Keratinocyte (primary cell): ENCODE data around the gene ADARB2. TPM values are rescaled to one million over a fixed set of nuclear protein-coding genes. Genes with fewer than 3 reads are reported as not detected.

Source experiments
- DNase-seq: peaks from one replicate; pipeline ENCODE4 v3.0.0-alpha.2; 2011; ENCODE audit warnings: low read depth, missing footprints, low spot score
- FAIRE-seq: peaks from 2 replicates; lab custom pipeline; 2011; peaks lifted over from hg19 to GRCh38; lab: Jason Lieb, UNC
- H2AFZ ChIP-seq: 2 replicates; pipeline ENCODE4 v1.6.0; 2012; ENCODE audit warnings: low read length, control low read depth, inconsistent platforms; ENCODE audit not compliant: control insufficient read depth
- H3K27ac ChIP-seq: 2 replicates; pipeline ENCODE4 v1.5.1; 2011; ENCODE audit warnings: low read length; ENCODE audit not compliant: control insufficient read depth, insufficient read depth
- H3K27me3 ChIP-seq: 3 replicates; pipeline ENCODE4 v1.6.0; 2011; ENCODE audit warnings: low read length; ENCODE audit not compliant: control insufficient read depth, insufficient read depth; ENCODE audit errors: extremely low read depth
- H3K36me3 ChIP-seq, 2 experiments: 2 replicates in 1 of 2; 3 replicates in 1 of 2; pipeline ENCODE4 v1.5.1; 2011; ENCODE audit warnings: low read length in 2 of 2, mild to moderate bottlenecking in 1 of 2; ENCODE audit not compliant: control insufficient read depth in 2 of 2, insufficient read depth in 2 of 2; ENCODE audit errors: extremely low read depth in 1 of 2
- H3K4me1 ChIP-seq: 3 replicates; pipeline ENCODE4 v1.5.1; 2011; ENCODE audit warnings: low read length; ENCODE audit not compliant: control insufficient read depth, insufficient read depth; ENCODE audit errors: extremely low read depth
- H3K4me2 ChIP-seq: 3 replicates; pipeline ENCODE4 v1.6.0; 2011; ENCODE audit warnings: low read depth, low read length; ENCODE audit not compliant: control insufficient read depth, insufficient read depth; ENCODE audit errors: extremely low read depth
- H3K4me3 ChIP-seq, 3 experiments: fragments of 200-600 bp in 1 of 3; sonication (generic) in 1 of 3; 2 replicates in 2 of 3; 3 replicates in 1 of 3; pipeline ENCODE4 v1.5.1; 2011 to 2016; ENCODE audit warnings: low read length in 3 of 3, mild to moderate bottlenecking in 3 of 3, control low read depth in 2 of 3, inconsistent platforms in 1 of 3, low read depth in 1 of 3, mixed read lengths in 1 of 3, mixed run types in 1 of 3, moderate library complexity in 1 of 3; ENCODE audit not compliant: control insufficient read depth in 2 of 3, insufficient read depth in 2 of 3; ENCODE audit errors: extremely low read depth in 1 of 3
- H3K79me2 ChIP-seq: 2 replicates; pipeline ENCODE4 v1.6.0; 2012; ENCODE audit warnings: low read length; ENCODE audit not compliant: control insufficient read depth, insufficient read depth
- H3K9ac ChIP-seq: 3 replicates; pipeline ENCODE4 v1.6.0; 2011; ENCODE audit warnings: low read length; ENCODE audit not compliant: control insufficient read depth, insufficient read depth; ENCODE audit errors: extremely low read depth
- H3K9me1 ChIP-seq: 3 replicates; pipeline ENCODE4 v1.6.0; 2011; ENCODE audit warnings: low read length; ENCODE audit not compliant: control insufficient read depth, insufficient read depth; ENCODE audit errors: extremely low read depth
- H3K9me3 ChIP-seq: 2 replicates; pipeline ENCODE4 v1.5.1; 2012; ENCODE audit warnings: low read depth, low read length; ENCODE audit not compliant: control insufficient read depth
- H4K20me1 ChIP-seq: 3 replicates; pipeline ENCODE4 v1.6.0; 2011; ENCODE audit warnings: low read length; ENCODE audit not compliant: control insufficient read depth, insufficient read depth; ENCODE audit errors: extremely low read depth
- EZH2 ChIP-seq: IDR thresholded peaks from one replicate; pipeline ENCODE4 v1.6.1; 2012; ENCODE audit warnings: inconsistent platforms, mild to moderate bottlenecking, low read length, moderate library complexity
- dilution Hi-C: fragments of 300-500 bp; cut with MboI; formaldehyde crosslinking; loops from one replicate; pipeline ENCODE4 v1.7.0; 2020; ENCODE audit warnings: low sequenced_read_pairs; ENCODE audit not compliant: extremely low pct_ligation_motif_present
- polyA plus RNA-seq, 5 experiments: library from polyadenylated mRNA; depleted of rRNA in 3 of 5; stranded (reverse) in 3 of 5; stranded (forward) in 1 of 5; unstranded in 1 of 5; fragments of >200 nt; gene quantifications; 1 replicate in 1 of 5; 2 replicates in 3 of 5; 3 replicates in 1 of 5; pipeline versions ENCODE4 v1.2.1 to v1.2.3, GENCODE V29; 2011 to 2012; ENCODE audit warnings: missing spikeins in 2 of 5, low read depth in 1 of 5, low replicate concordance in 1 of 5
- TF ChIP-seq, protein P1 (sequence below), 3 experiments: IDR thresholded peaks in 1 of 3; conservative IDR thresholded peaks in 1 of 3; optimal IDR thresholded peaks in 1 of 3; 2 replicates in 2 of 3; 3 replicates in 1 of 3; pipeline versions ENCODE3 to v1.5.1; 2011; ENCODE audit warnings: low read length in 3 of 3, mild to moderate bottlenecking in 3 of 3, moderate library complexity in 2 of 3, control low read depth in 1 of 3, inconsistent platforms in 1 of 3; ENCODE audit not compliant: insufficient read depth in 2 of 3; ENCODE audit errors: extremely low read depth in 1 of 3

Gene ADARB2
- polyA plus RNA-seq, 1 donor (not counting 4 experiments of a cell fraction or from before 2014, with no cell fraction given), result not detected

- H3K9ac ChIP-seq, result no peak overlapping the region
- TF ChIP-seq, protein P1, sequence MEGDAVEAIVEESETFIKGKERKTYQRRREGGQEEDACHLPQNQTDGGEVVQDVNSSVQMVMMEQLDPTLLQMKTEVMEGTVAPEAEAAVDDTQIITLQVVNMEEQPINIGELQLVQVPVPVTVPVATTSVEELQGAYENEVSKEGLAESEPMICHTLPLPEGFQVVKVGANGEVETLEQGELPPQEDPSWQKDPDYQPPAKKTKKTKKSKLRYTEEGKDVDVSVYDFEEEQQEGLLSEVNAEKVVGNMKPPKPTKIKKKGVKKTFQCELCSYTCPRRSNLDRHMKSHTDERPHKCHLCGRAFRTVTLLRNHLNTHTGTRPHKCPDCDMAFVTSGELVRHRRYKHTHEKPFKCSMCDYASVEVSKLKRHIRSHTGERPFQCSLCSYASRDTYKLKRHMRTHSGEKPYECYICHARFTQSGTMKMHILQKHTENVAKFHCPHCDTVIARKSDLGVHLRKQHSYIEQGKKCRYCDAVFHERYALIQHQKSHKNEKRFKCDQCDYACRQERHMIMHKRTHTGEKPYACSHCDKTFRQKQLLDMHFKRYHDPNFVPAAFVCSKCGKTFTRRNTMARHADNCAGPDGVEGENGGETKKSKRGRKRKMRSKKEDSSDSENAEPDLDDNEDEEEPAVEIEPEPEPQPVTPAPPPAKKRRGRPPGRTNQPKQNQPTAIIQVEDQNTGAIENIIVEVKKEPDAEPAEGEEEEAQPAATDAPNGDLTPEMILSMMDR (optimal IDR thresholded peaks at IDR 0.05 in 1 of 3, IDR thresholded peaks at IDR 0.05 in 1 of 3, conservative IDR thresholded peaks at IDR 0.05 in 1 of 3; ENCODE audit: extremely low read depth in 1 of 3, insufficient read depth in 2 of 3, low read length in 3 of 3), result no peak
- TF ChIP-seq EZH2, result no peak
- H3K9me3 ChIP-seq, result no peaks in the 10 kb centered on the region
- no peak overlapping the region for H2AFZ ChIP-seq
- H3K27ac ChIP-seq, result no peak overlapping the region
- H3K4me3 ChIP-seq, result no peak overlapping the region
- no peaks in the 10 kb centered on the region for H4K20me1 ChIP-seq
- H3K79me2 ChIP-seq, result no peaks in the 10 kb centered on the region
- no peak overlapping the region for H3K4me2 ChIP-seq
- FAIRE-seq (no peak), DNase-seq (no peak)
- no peaks in the 10 kb centered on the region for H3K9me1 ChIP-seq
- no peaks in the 10 kb centered on the region for H3K4me1 ChIP-seq
- H3K27me3 ChIP-seq, result no peaks in the 10 kb centered on the region
- dilution Hi-C loops, result no loop called here
- H3K36me3 ChIP-seq, result no peaks in the 10 kb centered on the region
Measured at GRCh38 chr10:1663226-1663625, 74.1 kb downstream of the ADARB2 start.

- Histone ChIP-seq H3K79me2 (no peaks in the 10 kb centered on the region), H3K4me1 (no peaks in the 10 kb centered on the region), H4K20me1 (no peaks in the 10 kb centered on the region), H3K4me2 (no peak overlapping the region), H3K27me3 (no peaks in the 10 kb centered on the region), H3K9ac (no peak overlapping the region), H3K9me1 (no peaks in the 10 kb centered on the region), H3K36me3 (no peaks in the 10 kb centered on the region), H3K9me3 (no peaks in the 10 kb centered on the region), H2AFZ (no peak overlapping the region), H3K27ac (no peak overlapping the region), H3K4me3 (no peak overlapping the region)
- no peak for FAIRE-seq
- no peak for TF ChIP-seq EZH2
- dilution Hi-C loops, result no loop called here
- no peak for DNase-seq
Measured at GRCh38 chr10:1662438-1663025, 74.8 kb downstream of the ADARB2 start.

GRCh38 chr10:1661859-1662437 is 75.4 kb downstream of the ADARB2 start:
- no peak for DNase-seq
- Histone ChIP-seq H3K36me3 (no peaks in the 10 kb centered on the region), H4K20me1 (no peaks in the 10 kb centered on the region), H3K9ac (no peak overlapping the region), H3K4me1 (no peaks in the 10 kb centered on the region), H2AFZ (no peak overlapping the region), H3K4me2 (no peak overlapping the region), H3K9me3 (no peaks in the 10 kb centered on the region), H3K9me1 (no peaks in the 10 kb centered on the region), H3K4me3 (no peak overlapping the region), H3K27me3 (no peaks in the 10 kb centered on the region), H3K79me2 (no peaks in the 10 kb centered on the region), H3K27ac (no peak overlapping the region)
- TF ChIP-seq, protein P1 (optimal IDR thresholded peaks at IDR 0.05 in 1 of 3, IDR thresholded peaks at IDR 0.05 in 1 of 3, conservative IDR thresholded peaks at IDR 0.05 in 1 of 3; ENCODE audit: extremely low read depth in 1 of 3, insufficient read depth in 2 of 3, low read length in 3 of 3), result no peak
- TF ChIP-seq EZH2, result no peak
- dilution Hi-C loops, result no loop called here
- FAIRE-seq, result no peak
